SK-N-SH treated with all-trans-retinoic acid at 6 μM for 48 hours (cell line): ENCODE measurements around the gene SLAMF8.

Experiments used
- ESRRG ChIP-seq: fragments of 250-450 bp; sonication (Bioruptor Pico); IDR thresholded peaks from 2 replicates; pipeline ENCODE4 v1.6.1; 2021; ENCODE audit warnings: mild to moderate bottlenecking
- ZFP30 ChIP-seq: fragments of 450-650 bp; formaldehyde crosslinking; IDR thresholded peaks from 2 replicates; pipeline ENCODE4 v1.5.0; 2022; ENCODE audit warnings: mild to moderate bottlenecking, moderate library complexity

GRCh38 chr1:159783724-159784123 lies 42.9 kb upstream of the SLAMF8 start:
- TF ChIP-seq ESRRG (CRISPR knock-in tag) (no peak), ZFP30 (CRISPR knock-in tag) (no peak)
